ENCODE data around the gene ITGB3. TPM values are rescaled to one million over a fixed set of nuclear protein-coding genes. Genes with fewer than 3 reads are reported as not detected.
A peak's percentile ranks its signal among the peaks of the same experiment; 100 is the strongest.
"Not testable (repeated sequence)": the region's sequence is repeated elsewhere in the genome, so short reads cannot be mapped to it uniquely, and the experiment has no call there.

Gene ITGB3
- polyA plus RNA-seq, 10 donors, result 12.8 to 20.9 (median 14.5) TPM

DNA sequence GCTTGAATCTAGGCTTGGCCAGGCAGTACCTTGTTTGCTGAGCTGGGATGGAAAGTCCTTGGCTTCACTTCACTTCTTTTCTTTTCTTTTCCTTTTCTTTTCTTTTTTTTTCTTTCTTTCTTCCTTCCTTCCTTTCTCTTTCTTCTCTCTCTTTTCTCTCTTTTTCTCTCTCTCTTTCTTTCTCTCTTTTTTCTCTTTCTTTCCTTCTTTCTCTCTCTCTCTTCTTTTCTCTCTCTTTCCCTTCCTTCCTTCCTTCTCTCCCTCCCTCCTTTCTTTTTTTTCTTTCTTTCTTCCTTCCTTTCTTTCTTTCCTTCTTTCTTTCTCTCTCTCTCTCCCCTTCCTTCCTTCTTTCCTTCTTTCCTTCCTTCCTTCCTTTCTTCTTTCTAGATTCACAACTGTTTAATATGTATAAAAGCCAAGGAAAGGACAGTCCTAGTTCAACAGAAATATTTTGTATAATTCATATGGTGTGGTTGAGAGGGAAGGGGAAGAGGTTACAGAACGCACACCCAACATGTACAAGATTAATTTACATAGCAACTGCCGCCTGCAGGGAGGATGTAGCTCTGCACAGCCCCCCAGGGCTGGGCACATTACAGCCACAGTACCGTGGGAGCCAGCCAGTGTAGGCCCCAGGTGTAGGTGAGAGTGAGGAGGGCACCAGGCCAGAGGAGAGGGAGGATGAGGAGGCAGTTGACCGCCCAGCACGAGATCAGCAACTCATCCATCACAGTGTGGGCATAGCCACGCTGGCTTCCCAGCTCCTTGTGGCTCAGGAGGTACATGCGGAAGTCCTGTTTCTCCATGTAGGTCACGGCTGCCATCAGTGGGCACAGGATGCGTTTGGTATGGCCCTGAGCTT is 9.7 kb upstream of the ITGB3 start:
- no peak for DNase-seq

GRCh38 chr17:47244697-47245096 is 8.9 kb upstream of the ITGB3 start:
- DNase-seq, result peak in 2 of 3 donors; percentile 45 to 85

DNA sequence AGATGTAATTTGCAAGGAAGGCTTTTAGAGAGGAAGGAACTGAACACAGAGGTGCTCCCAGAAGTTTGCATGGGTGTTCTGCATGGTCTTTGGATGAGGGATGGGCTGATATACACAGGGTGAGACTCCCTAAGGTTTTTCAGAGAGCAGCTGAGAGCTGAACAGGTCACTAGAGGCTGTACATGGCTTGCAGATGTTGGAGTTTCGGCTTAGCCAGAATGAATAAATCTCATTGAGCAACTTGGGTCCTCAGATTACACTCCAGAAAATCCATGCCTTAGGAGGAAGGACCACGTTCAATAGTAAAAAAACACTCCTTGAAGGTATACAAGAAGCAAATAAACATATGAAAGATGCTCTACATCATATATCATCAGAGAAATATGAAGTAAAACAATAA is 7.5 kb upstream of the ITGB3 start:
- peak in 1 of 3 donors; percentile 74 for DNase-seq

DNA sequence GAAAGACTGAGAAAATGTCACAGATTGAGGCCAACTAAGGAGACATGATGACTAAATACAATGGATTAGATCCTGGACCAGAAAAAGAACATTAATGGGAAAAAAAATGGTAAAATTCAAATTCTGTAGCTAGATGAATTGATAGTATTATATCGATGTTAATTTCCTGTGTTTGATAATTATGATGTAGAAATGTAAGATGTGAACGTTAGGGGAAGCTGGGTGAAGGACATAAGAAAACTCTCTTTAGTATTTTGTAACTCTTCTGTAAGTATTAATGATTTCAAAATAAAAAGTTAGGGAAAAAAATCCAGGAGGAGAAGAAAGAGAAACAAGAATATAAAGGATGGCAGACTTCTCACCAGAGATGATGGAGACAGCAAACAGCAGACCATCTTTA is 2.8 kb upstream of the ITGB3 start:
- no peak for DNase-seq

DNA sequence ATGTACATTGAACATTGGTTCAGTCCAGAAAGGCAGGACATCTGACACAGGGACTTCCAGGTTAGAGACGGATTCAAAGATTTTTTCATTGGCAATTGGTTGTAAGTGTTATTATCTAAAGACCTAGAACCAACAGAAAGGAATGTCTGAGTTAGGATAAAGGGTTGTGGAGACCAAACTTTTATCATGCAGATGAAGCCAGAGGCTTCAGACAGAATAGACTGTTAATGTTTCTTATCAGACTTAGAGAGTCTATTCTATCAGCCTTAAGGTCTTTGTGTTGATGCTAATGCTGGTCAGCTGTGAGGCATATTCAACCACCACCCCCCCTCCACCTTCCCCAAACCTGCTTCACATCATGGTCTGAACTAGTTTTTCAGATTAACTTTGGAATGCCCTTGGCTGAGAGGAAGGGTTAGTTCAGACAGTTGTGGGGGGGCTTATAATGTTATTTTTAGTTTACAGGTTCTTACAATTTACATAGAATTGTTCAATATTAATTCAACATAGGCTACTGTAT is 2.1 kb upstream of the ITGB3 start:
- no peak for DNase-seq

GRCh38 chr17:47252209-47252608 is 1.4 kb upstream of the ITGB3 start:
- no peak for DNase-seq

- DNase-seq, result no peak
Observed at GRCh38 chr17:47252766-47253512, 688 bp upstream of the ITGB3 start.

DNA sequence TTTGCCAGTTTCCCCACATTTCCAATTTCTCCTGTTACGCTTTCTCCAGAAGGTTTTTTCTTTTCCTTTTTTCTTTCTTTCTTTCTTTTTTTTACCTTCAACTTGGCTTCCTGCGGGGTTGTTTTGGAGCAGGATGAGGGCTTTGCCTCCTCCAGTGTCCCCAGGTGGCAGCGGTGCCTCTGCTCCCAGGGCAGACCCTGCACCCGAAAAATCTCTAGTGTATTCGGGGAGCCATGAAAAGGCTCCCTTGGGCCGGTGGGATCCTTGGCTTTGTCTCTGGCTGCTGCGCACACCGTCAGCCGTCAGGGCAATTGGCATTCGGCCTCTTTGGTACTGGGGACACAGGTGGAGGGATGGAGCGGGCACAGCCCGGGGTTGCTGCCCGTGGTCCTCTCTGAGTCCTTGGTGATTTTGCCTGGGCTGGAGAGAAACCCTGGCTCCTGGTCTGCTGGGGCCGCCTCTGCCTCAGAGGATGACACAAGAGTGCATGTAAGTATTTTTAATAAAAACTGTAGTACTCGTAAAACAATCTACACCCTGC is 846 bp downstream of the ITGB3 start:
- DNase-seq, result no peak

GRCh38 chr17:47257651-47258339 is 4.2 kb downstream of the ITGB3 start:
- peak in 1 of 3 donors; percentile 57 for DNase-seq

- no peak for DNase-seq
Observed at GRCh38 chr17:47262586-47262985, 9.0 kb downstream of the ITGB3 start.

DNA sequence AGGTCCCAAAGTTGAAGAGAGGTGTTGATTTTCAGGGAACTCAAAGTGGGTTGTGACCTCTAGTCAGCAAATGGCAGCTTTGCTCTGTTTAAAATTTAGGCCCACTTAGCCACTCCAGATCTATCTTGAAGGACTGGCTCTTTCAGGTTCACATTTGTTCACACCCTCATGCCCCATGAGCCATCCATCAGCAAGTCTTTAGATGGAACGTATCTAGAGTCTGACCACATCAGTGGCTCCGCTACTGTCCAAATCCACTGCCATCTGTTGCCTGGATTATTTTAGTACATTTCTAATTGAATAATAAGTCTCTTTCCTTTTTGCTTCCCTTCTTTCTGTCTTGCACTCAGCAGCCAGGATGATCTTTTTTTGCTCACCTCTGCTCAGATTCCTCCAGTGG is 10.5 kb downstream of the ITGB3 start:
- no peak for DNase-seq

DNA sequence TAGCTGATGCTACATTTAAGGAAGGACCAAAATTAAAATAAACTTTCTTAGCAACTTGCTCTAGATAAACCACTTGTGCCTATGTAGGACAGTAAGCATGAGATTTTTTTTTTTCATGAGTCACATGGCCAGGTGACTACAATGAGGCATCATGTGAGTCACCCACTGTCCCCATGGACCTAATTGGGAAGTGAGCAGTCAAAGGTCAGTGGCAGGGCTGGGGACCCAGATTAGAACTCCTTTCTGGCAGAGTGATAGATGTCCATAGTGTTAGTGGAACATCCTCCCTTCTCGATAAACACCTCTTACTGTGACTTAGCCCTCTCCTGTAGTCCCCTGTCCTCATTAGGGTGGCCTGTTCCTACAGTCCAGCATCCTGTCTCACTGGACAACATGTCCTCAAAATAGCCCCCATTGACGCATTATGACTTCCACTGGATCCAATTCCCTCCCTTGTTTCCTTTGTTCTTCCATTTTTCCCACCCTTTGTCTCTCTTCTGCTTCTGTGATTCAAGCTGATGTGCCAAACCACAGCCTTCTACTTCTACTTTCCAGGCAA is 12.4 kb downstream of the ITGB3 start:
- no peak for DNase-seq

GRCh38 chr17:47266782-47267181 is 13.2 kb downstream of the ITGB3 start:
- no peak for DNase-seq

DNA sequence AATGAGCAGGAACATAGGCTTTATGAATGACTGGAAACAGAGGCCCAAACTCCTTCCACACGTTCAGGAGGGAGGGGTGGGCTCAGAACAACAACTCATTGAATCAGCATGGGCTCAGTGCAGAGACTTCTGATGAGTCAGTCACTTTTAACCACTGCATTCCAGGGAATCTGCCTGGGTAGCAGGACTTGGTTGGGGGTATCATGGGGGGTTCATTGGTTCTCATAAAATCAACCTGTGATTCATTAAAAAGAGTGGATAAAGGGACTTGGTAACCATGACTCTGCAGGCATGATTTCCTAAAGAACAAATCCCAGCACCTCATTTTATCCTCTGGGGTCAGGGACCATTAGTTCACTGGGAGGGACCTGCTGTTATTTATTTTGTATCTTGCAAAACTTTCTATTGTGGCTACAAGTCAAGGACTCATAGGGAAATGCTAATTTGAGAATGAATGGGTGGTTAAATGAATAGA is 13.8 kb downstream of the ITGB3 start:
- DNase-seq, result peak in 1 of 3 donors; percentile 95

GRCh38 chr17:47268964-47269363 is 15.3 kb downstream of the ITGB3 start:
- not testable (repeated sequence) for DNase-seq

GRCh38 chr17:47269561-47270280 is 16.1 kb downstream of the ITGB3 start:
- DNase-seq, result not testable (repeated sequence)

DNA sequence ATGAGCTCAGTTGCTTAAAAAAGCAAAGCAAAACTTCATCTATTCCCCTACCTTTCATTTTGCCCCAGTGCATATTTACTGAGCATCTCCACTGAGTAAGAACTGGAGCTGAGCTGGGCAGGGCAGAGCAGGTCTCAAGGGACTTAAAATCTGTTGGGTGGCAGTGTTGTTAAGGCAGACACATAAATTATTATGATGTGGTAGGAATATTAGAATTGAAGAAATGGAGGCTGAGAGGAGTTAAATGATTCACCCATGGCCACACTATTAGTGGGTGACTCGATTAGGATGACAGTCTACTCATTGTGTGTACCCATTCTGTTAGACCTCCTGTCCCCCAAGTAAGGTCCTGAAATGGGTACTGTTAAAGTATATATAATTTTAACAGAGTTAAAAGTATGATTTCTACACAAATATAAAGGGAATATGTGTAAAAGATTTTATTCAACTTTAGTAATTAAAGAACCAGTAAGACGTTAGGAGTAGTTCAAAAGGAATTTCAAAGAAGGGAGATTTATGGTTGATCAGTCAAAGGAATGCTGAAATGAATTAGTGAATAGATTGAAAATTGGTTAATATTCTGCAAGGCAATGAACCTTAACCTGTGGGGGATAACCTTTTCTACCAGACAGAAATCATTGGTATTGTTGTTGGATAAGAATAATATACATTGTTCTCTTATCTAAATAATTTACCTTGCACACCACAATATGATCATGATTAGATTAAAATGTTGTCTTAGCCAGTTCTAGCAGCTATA is 17.5 kb downstream of the ITGB3 start:
- no peak for DNase-seq

DNA sequence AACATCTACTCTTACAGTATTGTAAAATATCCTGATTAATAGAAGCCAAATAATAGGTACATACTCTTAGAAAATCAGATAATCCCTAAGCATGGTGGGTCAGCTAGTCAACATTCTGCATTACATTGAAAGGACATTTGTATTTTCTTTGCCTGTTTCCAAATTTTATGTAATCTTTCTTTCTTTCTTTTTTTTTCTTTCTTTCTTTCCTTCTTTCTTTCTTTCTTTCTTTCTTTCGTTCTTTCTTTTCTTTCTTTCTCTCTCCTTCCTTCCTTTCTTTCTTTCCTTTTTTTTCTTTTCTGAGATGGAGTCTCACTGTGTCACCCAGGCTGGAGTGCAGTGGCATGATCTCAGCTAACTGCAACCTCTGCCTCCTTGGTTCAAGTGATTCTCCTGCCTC is 18.9 kb downstream of the ITGB3 start:
- DNase-seq, result no peak

- no peak for DNase-seq
Observed at GRCh38 chr17:47273245-47273644, 19.6 kb downstream of the ITGB3 start.
